ENCODE results near the gene MYH9. TPM values are rescaled to one million over a fixed set of nuclear protein-coding genes. Genes with fewer than 3 reads are reported as not detected.
A peak's percentile ranks its signal among the peaks of the same experiment; 100 is the strongest.
"Not testable (repeated sequence)": the region's sequence is repeated elsewhere in the genome, so short reads cannot be mapped to it uniquely, and the experiment has no call there.

The MYH9 gene
- 100 to 1,000 TPM; 581 to 641 TPM for total RNA-seq
- long read RNA-seq, partial matches to known transcripts: 369 of 381 reads
- long read RNA-seq, other reads (novel, unspliced or antisense): 12 of 381 reads

DNA sequence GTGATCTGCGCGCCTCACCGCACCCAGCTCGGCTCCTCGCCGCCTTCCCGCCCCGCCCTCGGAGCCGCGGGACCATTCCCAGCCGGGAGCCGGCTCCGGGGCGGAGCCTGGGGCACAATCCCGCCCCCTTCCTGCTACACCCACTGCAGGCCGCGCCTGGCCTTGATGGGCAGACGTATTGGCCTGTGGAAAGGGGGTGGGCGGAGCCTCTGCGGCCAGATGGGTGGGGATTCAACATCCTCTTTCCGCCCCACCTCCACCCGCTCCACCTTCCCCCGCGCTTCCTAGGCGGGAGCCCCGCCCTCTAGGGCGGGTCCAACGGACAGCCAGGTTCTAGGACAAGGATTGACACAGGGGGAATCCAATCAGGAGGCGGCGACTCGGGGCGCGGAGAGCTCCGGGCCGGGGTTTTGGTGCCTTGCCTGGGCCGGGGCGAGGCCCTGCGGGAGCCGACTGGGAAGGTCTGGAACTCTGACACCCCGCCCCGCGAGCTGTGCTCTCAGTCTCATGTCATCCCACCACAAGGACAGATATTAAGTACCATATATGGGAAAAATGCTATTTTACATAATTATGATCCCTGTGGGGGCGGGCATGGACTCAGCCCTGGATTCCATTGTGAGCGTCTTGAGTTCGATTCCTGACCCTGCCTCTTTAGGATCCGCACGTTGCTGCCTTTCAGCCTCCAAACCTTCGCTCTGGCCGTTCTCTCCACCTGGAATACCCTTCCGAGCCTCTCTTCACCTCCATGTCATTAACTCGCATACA is at the start of gene MYH9:
TSS of gene MYH9 (minus strand) at position 9 of the 768 bp plus-strand sequence. CDS start 38,731 bp downstream, outside the sequence.
- ATAC-seq (peak; percentile 78), DNase-seq (peak; percentile 100)
- intact Hi-C loops (cut with DNase I, micrococcal nuclease): loop anchor here in 1 of 2 donors (10.0 kb wide), 1 partner anchor 77 kb away; no protein-coding TSS in a partner anchor

DNA sequence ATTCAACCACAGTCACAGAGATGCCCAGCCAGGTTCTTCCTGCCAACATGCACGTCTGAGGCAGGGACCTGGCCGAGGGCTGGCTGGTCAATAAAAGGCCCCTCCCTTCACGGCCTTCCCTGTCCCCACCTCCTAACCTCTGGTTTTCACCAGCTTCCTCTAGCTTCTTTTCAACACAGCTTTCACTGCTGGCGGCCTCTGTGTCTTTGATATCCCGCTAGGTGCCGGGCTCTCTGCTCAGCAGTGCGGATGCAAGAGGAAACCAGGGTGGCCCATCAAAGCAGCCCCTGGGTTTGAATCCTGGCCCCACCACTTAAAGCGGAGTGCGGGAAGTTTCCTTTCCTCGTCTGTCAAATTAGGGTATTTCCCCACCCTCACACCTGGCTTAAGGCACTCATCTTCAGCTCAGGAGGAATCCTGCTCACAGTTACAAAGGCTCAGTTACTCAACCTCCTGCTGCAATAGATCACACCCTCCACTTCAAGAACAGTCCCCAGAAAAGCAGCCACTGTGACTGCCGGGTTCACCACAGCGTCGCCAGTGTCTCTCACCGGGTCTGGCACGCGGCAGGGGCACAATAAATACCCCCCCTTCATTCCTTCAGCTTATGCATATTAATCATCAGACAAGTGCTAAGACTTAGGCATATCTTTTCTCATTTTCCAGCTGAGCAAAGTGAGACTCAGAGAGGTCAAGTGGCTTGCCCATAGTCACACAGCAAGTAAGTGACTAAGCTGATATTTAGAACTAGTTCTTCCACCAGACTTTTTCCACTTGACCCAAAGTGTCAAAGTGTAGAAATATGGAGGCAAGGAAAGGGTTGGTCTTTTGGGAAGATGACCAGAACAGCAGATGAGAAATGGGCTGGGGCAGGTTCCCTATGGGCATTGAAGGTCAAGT is 48.0 kb upstream of the MYH9 start:
- ATAC-seq (peak; percentile 71), DNase-seq (peak; percentile 80 to 89)
- intact Hi-C loops (cut with DNase I, micrococcal nuclease): no loop called here

DNA sequence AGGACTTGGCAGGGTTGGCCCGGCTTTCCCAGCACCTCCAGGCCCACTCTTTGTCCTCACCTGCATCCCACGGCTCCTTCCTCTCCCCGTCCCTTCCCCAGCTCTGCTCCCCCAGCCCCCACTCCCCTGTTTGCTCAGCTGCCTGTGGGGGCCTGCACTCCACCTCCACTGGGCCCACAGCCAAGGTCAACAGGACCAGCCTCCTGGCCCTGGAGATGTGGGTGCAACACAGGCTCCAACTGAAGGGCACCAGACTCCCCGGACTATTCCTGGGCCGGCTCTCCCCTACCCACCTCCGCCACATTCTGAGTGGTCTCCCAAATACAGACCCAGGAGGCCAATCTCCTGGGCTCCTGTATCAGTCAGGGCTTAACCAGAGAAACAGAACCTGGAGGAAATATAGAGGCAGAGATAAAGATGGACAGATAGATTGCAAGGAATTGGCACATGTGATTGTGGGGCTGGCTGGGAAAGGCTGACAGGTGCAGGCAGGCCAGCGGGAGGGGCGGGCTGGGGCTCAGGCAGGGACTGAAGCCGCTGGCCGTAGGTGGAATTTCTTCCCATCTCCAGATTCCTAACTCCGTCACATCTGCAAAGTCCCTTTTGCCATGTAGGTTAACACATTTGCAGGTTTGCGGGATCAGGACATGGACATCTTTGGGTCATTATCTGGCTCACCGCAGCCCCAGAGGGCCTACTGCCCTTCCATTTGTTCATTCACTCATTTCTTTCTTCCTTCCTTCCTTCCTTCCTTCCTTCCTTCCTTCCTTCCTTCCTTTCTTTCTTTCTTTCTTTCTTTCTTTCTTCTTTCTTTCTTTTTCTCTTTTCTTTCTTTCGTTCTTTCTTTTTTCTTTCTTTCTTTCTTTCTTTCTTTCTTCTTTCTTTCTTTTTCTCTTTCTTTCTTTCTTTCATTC is 45.8 kb upstream of the MYH9 start:
- DNase-seq: peak; percentile 75 to 79
- ATAC-seq: peak; percentile 33
- intact Hi-C loops (cut with DNase I, micrococcal nuclease): no loop called here

DNA sequence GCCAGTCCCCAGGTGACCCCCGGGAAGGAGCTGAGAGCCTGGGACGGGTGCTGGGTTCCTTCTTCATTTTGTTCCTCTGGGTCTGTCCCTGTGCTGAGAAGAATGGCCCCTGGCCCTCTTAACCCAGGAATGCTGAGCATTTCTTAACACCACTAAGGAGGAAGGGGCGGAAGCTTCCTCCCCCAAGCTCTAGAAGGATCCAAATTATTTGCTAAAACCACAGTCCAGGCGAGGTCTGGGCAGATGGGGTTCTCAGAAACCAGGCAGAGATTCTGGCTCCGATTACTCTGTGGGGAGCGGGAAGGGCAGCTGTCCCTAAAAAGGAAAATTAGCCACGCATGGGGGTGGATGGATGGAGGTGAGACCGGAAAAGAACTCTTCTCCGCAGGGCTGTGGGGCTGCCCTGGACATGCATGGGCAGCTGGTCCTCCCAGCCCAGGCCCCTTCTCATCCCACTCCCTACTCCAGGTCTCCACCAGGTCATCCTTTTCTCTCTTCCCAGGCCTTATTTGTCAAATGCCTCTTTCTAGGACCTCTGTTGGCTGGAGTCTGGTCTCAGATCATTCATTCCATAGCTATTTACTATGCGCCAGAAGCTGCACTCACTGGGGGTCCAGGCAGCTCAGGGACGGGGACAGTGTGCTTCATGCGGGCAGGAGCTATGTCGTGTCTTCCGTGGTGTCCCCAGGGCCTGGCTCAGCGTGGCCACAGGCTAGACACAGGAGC is 45.0 kb upstream of the MYH9 start:
- intact Hi-C loops (cut with DNase I, micrococcal nuclease): no loop called here
- ATAC-seq: no peak
- DNase-seq: no peak

DNA sequence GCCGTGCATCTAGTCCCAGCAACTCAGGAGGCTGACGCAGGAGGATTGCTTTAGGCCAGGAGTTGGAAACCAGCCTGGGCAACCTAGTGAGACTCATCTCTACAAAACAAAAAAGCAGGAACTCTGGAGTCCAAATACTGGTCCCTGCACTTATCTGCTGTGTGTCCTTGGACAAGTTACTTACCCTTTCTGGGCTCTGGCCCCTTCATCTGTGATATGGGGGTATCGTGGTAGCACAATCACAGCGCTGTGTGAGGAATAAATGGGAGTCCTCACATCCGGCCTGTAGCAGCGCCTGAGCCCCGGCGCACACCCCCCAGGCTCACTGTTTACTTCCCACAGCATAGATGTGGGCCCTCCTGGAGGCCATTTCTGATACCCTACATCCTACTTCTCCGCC is 44.2 kb upstream of the MYH9 start:
- intact Hi-C loops (cut with DNase I, micrococcal nuclease): no loop called here
- ATAC-seq (no peak), DNase-seq (no peak)

DNA sequence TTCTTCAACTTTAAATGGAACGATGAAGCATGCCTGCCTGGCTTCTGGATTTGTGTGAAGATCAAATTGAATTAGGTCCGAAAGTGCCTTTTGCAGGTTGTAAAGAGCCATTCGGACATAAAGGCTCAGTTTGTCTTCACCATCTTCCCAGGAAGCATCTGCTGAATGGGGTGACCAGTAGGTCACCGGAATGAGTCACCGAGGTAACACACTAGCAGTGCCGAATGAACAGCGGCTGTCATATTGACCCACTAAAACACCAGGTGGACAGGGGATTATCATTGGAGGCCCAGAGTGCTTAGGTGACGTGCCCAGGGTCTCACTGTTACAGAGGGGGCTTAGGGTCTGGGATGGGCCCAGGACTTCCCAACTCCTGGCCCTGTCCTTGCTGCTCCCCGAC is 43.1 kb upstream of the MYH9 start:
- no peak for DNase-seq
- intact Hi-C loops (cut with DNase I, micrococcal nuclease): no loop called here
- no peak for ATAC-seq

GRCh38 chr22:36427952-36428351 is 40.2 kb upstream of the MYH9 start:
- intact Hi-C loops (cut with DNase I, micrococcal nuclease); ATAC-seq; DNase-seq: not testable (repeated sequence)

DNA sequence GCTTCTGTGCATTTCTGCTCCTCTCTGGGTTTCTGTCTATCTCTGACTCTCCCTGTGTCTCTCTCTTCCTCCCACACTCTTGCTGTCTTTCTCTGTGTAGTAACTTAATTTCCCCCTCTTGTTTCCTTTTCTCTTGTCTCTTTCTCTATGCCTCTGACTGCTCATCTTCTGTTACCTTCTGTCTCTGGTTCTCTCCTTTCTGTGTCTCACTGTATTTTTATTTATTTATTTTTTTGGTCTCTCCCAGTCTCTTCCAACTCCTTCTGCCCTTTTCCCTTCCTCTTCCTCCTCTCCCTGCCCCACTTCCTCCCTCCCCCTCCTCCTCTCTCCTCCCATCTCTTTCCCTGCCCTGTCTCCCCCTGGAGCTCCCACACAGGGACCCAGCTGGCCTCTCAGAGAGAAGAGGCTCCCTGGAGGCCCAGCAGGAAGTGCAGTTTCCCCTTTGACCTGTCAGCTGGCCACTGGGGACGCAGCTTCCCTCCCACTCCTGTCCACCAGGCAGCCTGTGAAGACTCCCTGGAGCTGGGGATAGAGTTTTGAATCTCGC is 38.3 kb upstream of the MYH9 start:
- DNase-seq: no peak
- intact Hi-C loops (cut with DNase I, micrococcal nuclease): no loop called here
- ATAC-seq: peak; percentile 57

- no peak for ATAC-seq
- DNase-seq: no peak
- intact Hi-C loops (cut with DNase I, micrococcal nuclease): no loop called here
These were observed 37.3 kb upstream of the MYH9 start for GRCh38 chr22:36424901-36425579.

DNA sequence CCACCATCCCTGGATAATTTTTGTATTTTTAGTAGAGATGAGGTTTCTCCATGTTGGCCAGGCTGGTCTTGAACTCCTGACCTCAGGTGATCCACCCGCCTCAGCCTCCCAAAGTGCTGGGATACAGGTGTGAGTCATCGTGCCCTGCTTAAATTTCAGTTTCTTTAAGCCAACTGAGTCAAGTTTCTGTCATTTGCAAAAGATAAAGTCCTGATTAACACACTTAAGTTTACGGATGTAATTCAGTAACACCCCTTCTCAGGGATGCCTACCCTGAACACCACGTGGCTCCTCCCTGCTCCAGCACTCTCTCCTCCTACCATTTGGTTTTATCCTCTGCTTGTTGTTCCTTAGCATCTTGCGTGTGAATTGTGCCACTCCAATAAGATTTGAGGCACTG is 36.7 kb upstream of the MYH9 start:
- ATAC-seq; DNase-seq; intact Hi-C loops (cut with DNase I, micrococcal nuclease): not testable (repeated sequence)

- intact Hi-C loops (cut with DNase I, micrococcal nuclease): no loop called here
- DNase-seq (no peak), ATAC-seq (no peak)
These were observed 36.0 kb upstream of the MYH9 start for GRCh38 chr22:36423461-36424404.

DNA sequence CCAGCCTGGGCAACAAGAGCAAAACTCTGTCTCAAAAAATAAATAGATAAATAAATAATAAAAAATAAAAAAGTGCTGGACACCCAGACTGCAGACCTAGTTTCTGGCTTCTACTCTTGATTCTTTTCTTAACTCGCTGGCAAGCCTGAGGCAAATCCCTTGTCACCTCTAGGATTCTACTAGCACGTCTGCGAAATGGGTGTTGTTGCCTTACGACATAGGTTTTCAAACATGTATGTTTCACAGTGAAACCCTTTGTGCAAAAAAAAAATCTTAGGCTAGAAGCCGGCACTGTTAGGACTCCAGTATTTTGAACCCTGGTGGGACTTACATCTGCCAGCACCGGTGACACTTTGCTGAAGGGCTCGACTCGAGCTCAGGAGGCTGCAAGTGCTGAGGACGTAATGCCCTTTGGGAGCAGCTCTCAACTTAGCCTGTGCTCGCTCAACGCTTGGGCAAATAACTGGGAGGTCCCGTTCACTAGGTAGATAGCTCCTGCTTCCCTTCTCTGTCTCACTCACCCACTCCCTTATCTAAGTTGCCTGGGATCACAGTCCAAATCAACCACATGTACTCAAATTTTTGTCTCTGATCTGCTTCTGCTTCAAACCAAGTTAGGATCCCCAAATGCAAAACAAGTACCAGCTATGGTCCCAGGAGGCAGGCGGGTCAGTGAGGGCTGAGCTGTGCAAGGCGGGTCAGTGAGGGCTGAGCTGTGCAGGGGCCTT is 34.7 kb upstream of the MYH9 start:
- intact Hi-C loops (cut with DNase I, micrococcal nuclease): no loop called here
- ATAC-seq: no peak
- no peak for DNase-seq

- intact Hi-C loops (cut with DNase I, micrococcal nuclease): no loop called here
- no peak for DNase-seq
- ATAC-seq: peak; percentile 39
These were observed 32.4 kb upstream of the MYH9 start for GRCh38 chr22:36419912-36420882.

DNA sequence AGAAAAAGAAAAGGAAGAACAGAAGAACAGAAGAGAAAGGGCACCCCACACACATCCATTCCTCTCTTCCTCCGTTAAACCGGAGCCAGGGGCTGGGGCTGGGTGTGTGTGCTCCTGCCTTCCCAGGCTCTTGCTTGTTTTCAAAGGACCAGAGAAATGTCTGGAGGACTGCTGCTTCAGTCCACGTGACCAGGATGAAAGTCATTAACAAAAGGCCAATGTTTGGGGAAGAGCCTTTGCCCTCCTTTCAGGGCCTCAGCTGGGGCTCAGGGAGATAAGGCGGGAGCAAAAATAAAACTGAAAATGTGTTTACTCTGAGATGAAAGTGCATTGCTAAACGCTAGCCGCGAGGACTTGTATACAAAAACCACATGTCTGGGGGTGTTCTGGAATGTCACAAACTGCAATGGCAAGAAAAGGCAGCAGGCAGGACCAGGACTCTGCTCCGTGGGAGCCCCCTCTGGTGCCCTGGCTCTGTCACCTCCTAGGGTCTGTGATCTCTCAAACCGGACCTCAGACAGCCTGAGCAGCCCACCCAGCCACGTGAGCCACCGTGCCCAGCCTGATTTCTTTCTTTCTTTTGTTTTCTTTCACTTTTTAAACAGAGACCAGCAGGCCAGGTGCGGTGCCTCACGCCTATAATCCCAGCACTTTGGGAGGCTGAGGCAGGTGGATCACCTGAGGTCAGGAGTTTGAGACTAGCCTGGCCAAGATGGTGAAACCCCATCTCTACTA is 31.6 kb upstream of the MYH9 start:
- DNase-seq: peak; percentile 62 to 80
- peak; percentile 79 for ATAC-seq
- intact Hi-C loops (cut with DNase I, micrococcal nuclease): no loop called here

Measured in left colon (tissue), 2 donors.